ENCODE data around the gene ZNF638. TPM values are rescaled to one million over a fixed set of nuclear protein-coding genes. Genes with fewer than 3 reads are reported as not detected.

ZNF638 gene, protein sequence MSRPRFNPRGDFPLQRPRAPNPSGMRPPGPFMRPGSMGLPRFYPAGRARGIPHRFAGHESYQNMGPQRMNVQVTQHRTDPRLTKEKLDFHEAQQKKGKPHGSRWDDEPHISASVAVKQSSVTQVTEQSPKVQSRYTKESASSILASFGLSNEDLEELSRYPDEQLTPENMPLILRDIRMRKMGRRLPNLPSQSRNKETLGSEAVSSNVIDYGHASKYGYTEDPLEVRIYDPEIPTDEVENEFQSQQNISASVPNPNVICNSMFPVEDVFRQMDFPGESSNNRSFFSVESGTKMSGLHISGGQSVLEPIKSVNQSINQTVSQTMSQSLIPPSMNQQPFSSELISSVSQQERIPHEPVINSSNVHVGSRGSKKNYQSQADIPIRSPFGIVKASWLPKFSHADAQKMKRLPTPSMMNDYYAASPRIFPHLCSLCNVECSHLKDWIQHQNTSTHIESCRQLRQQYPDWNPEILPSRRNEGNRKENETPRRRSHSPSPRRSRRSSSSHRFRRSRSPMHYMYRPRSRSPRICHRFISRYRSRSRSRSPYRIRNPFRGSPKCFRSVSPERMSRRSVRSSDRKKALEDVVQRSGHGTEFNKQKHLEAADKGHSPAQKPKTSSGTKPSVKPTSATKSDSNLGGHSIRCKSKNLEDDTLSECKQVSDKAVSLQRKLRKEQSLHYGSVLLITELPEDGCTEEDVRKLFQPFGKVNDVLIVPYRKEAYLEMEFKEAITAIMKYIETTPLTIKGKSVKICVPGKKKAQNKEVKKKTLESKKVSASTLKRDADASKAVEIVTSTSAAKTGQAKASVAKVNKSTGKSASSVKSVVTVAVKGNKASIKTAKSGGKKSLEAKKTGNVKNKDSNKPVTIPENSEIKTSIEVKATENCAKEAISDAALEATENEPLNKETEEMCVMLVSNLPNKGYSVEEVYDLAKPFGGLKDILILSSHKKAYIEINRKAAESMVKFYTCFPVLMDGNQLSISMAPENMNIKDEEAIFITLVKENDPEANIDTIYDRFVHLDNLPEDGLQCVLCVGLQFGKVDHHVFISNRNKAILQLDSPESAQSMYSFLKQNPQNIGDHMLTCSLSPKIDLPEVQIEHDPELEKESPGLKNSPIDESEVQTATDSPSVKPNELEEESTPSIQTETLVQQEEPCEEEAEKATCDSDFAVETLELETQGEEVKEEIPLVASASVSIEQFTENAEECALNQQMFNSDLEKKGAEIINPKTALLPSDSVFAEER (N-terminal part only)
- total RNA-seq (2021; fragmentation: NEBNext Ultra II Directional; extraction: Animal tissue kit (Norgen Biotek cat#: 25700)) = 143 and 144 TPM in 2 replicates
- polyA plus RNA-seq (2011; rRNA removed) = 29.1 and 45.3 TPM in 2 replicates
- 68.3 TPM for polyA plus RNA-seq (2011; cell fraction: cytosol; rRNA removed)
- 102 TPM for polyA plus RNA-seq (2011; cell fraction: nucleus; rRNA removed)
- polyA plus RNA-seq (2012, experiment 1 of 2) = 81.7 to 147 TPM (median 94.4 TPM) in 4 replicates
- 5.3 TPM for polyA plus RNA-seq (2012, experiment 2 of 2)
- 139 TPM for polyA plus RNA-seq (2013, experiment 1 of 2)
- 144 TPM for polyA plus RNA-seq (2013, experiment 2 of 2)
- 211 and 297 TPM in 2 replicates for polyA minus RNA-seq (2011; rRNA and poly(A)+ RNA removed)
- 89.5 TPM for polyA minus RNA-seq (2011; cell fraction: cytosol; rRNA and poly(A)+ RNA removed)
- 346 TPM for polyA minus RNA-seq (2011; cell fraction: nucleus; rRNA and poly(A)+ RNA removed)
- long read RNA-seq, experiment 1, partial matches to known transcripts = 40 of 53 reads
- long read RNA-seq, experiment 1, other reads (novel, unspliced or antisense) = 11 of 53 reads
- long read RNA-seq, experiment 2, full-length matches to known transcripts = 2 of 20 reads
- long read RNA-seq, experiment 2, partial matches to known transcripts = 9 of 20 reads
- long read RNA-seq, experiment 2, other reads (novel, unspliced or antisense) = 9 of 20 reads

- Histone ChIP-seq H3K23ac (ENCODE audit: insufficient read length) (no peak within 1 kb of the TSS), H3K79me1 (ENCODE audit: low read depth, low read length) (no peaks in the 10 kb centered on the region; the same call in 1 of the 2 replicates), H4K91ac (replicated peaks; ENCODE audit: insufficient read length, low read length) (peak within 1 kb of the TSS; percentile 98), H2BK15ac (ENCODE audit: low read length) (peak within 1 kb of the TSS; percentile 94; the same call in 1 of the 2 replicates), H3K4me2 (ENCODE audit: insufficient read depth in 1 of 2, low read depth in 2 of 2, low read length in 2 of 2) (peak within 1 kb of the TSS; percentile 18 to 65), H3K4ac (replicated peaks; ENCODE audit: insufficient read length, low read depth, low read length) (peak within 1 kb of the TSS; percentile 99), H2AFZ (ENCODE audit: low read length) (peak within 1 kb of the TSS; percentile 59; the same call in 1 of the 2 replicates), H3K9ac (replicated peaks in 1 of 4; ENCODE audit: extremely low read depth in 1 of 4, low read depth in 3 of 4, low read length in 3 of 4) (peak within 1 kb of the TSS; percentile 97 to 99 (median 98)), H3K4me3 (ENCODE audit: extremely low read depth in 1 of 4, insufficient read depth in 2 of 4, low read depth in 3 of 4, low read length in 4 of 4) (peak within 1 kb of the TSS; percentile 69 to 94 (median 90)), H3K79me2 (ENCODE audit: control insufficient read depth in 1 of 2, insufficient read depth in 2 of 2, low read length in 2 of 2) (peaks cover 8 to 57% of the 10 kb centered on the region in 2 experiments), H4K8ac (ENCODE audit: extremely low read depth, insufficient read depth, low read length) (peak within 1 kb of the TSS; percentile 99), H3K56ac (replicated peaks; ENCODE audit: insufficient read length, low read depth, low read length) (peak within 1 kb of the TSS; percentile 98), H3K27ac (ENCODE audit: low read depth, low read length) (peak within 1 kb of the TSS; percentile 98), H2BK12ac (ENCODE audit: low read depth, low read length) (peak within 1 kb of the TSS; percentile 98; the same call in 1 of the 2 replicates), H3K18ac (ENCODE audit: extremely low read depth, low read length) (peak within 1 kb of the TSS; percentile 100), H3K4me1 (replicated peaks in 1 of 4; ENCODE audit: control insufficient read depth in 3 of 4, insufficient read depth in 4 of 4, low read length in 3 of 4) (peaks cover 4 to 6% (median 4%) of the 10 kb centered on the region in 4 experiments; a peak in 4 of 7 replicates), H2BK20ac (ENCODE audit: low read length) (no peak within 1 kb of the TSS), H3K14ac (ENCODE audit: insufficient read length) (no peak within 1 kb of the TSS), H4K20me1 (replicated peaks in 1 of 2; ENCODE audit: control insufficient read depth in 1 of 2, insufficient read depth in 2 of 2, low read length in 2 of 2) (peaks cover 8 to 11% of the 10 kb centered on the region in 2 experiments), H3K9me3 (ENCODE audit: insufficient read depth in 2 of 2, low read depth in 1 of 2, low read length in 1 of 2) (no peaks in the 10 kb centered on the region), H3K36me3 (ENCODE audit: control insufficient read depth in 2 of 4, insufficient read depth in 4 of 4, low read length in 3 of 4) (peaks cover 0 to 3% (median 0%) of the 10 kb centered on the region in 4 experiments; a peak in 1 of 8 replicates), H4K5ac (ENCODE audit: insufficient read length, low read depth, low read length) (peak within 1 kb of the TSS; percentile 99), H3K27me3 (replicated peaks in 1 of 4; ENCODE audit: control insufficient read depth in 3 of 4, extremely low read depth in 1 of 4, insufficient read depth in 3 of 4, low read length in 3 of 4) (no peaks in the 10 kb centered on the region), H2AK5ac (ENCODE audit: low read depth, low read length) (no peak within 1 kb of the TSS), H3K23me2 (ENCODE audit: low read depth, low read length) (peaks cover 7% of the 10 kb centered on the region; the same call in 1 of the 2 replicates), H2BK5ac (ENCODE audit: low read depth, low read length) (peak within 1 kb of the TSS; percentile 100), H2BK120ac (replicated peaks; ENCODE audit: low read depth, low read length) (no peak within 1 kb of the TSS)
- WGBS, 2 experiments (ENCODE audit: extremely low coverage in 1 of 2, insufficient coverage in 1 of 2, insufficient read length in 1 of 2, insufficient replicate concordance in 2 of 2, low coverage in 1 of 2, low lambda C conversion rate in 2 of 2, missing lambda C conversion rate in 1 of 2) = 1% methylated on average over 39 of the region's 82 CpGs; no CpG with 5 or more reads in 1 of the 2 experiments
- ChIA-PET POLR2A (ENCODE audit: partially characterized antibody) (interaction anchor here (0.6 to 2.7 kb wide), 22 partner anchors 8 to 240 kb away, joined by 3 to 16 read pairs (median 4); partner anchors contain the start of gene PAIP2B), CTCF (ENCODE audit: partially characterized antibody) (interaction anchor here (0.6 to 4.6 kb wide), 25 partner anchors 9 to 381 kb away, joined by 3 to 27 read pairs (median 4); no protein-coding TSS in a partner anchor)
- FAIRE-seq (no peak), DNase-seq (ENCODE audit: low read depth in 1 of 2, low spot score in 2 of 2) (peak; percentile 72 to 91)
- no peak for TF ChIP-seq HDAC6 (IDR thresholded peaks at IDR 0.05; ENCODE audit: low read depth, low read length)
These were observed at the start of gene ZNF638 for GRCh38 chr2:71331581-71332434. TSS of gene ZNF638 (plus strand) at chr2:71331782. CDS start at chr2:71348955, 17,173 bp downstream.

All from H1 (cell line).